ENCODE measurements around the gene CAPN2.

CAPN2 gene

DNA sequence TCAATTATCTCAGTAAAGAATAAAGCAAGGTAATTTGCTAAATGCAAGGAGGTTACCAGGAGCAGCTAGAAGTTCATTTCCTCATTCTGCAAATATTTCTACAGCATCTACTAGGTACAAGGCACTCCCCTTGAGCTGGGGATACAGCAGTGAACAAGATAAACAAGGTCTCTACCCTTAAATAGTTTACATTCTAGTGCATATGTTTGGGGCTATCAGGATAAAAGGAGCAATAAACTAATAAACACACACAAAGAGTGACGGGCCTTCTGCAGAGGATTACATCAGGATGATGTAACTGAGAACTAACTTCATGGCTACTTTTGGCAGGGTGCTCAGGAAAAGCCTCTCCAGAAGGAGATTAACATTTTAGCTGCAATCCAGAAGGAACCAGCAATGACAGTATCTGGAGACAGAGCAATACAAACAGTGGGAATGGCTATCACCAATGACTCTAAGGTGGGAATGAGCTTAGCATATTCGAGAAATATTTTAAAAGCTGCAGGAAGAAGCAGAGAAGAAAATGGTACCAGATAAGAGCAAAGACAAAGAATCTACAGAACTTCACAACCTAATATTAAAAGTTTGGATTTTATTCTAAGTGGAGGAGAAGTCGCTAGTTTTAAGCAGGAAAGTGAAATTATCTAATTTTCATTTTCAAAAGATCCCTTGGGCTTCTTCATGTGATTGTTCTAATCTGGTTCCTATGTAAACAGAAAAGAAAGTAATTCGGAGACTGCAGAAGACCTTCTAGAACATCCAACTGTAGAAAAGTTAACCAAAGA is 107.6 kb downstream of the CAPN2 start (continued):
- peak; percentile 99 for TF ChIP-seq OSR2 (tag by site-specific recombination; IDR thresholded peaks at IDR 0.05)
- peak; percentile 62; the same call in 1 of the 2 replicates for TF ChIP-seq ZNF449 (tag by site-specific recombination; IDR thresholded peaks at IDR 0.05)
- TF ChIP-seq ZFP3 (tag by site-specific recombination; IDR thresholded peaks at IDR 0.05; ENCODE audit: low read depth) = no peak
- TF ChIP-seq, protein P1, sequence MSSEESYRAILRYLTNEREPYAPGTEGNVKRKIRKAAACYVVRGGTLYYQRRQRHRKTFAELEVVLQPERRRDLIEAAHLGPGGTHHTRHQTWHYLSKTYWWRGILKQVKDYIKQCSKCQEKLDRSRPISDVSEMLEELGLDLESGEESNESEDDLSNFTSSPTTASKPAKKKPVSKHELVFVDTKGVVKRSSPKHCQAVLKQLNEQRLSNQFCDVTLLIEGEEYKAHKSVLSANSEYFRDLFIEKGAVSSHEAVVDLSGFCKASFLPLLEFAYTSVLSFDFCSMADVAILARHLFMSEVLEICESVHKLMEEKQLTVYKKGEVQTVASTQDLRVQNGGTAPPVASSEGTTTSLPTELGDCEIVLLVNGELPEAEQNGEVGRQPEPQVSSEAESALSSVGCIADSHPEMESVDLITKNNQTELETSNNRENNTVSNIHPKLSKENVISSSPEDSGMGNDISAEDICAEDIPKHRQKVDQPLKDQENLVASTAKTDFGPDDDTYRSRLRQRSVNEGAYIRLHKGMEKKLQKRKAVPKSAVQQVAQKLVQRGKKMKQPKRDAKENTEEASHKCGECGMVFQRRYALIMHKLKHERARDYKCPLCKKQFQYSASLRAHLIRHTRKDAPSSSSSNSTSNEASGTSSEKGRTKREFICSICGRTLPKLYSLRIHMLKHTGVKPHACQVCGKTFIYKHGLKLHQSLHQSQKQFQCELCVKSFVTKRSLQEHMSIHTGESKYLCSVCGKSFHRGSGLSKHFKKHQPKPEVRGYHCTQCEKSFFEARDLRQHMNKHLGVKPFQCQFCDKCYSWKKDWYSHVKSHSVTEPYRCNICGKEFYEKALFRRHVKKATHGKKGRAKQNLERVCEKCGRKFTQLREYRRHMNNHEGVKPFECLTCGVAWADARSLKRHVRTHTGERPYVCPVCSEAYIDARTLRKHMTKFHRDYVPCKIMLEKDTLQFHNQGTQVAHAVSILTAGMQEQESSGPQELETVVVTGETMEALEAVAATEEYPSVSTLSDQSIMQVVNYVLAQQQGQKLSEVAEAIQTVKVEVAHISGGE (tag by site-specific recombination; conservative IDR thresholded peaks at IDR 0.05; ENCODE audit: low read depth) = no peak
- TF ChIP-seq, protein P2, sequence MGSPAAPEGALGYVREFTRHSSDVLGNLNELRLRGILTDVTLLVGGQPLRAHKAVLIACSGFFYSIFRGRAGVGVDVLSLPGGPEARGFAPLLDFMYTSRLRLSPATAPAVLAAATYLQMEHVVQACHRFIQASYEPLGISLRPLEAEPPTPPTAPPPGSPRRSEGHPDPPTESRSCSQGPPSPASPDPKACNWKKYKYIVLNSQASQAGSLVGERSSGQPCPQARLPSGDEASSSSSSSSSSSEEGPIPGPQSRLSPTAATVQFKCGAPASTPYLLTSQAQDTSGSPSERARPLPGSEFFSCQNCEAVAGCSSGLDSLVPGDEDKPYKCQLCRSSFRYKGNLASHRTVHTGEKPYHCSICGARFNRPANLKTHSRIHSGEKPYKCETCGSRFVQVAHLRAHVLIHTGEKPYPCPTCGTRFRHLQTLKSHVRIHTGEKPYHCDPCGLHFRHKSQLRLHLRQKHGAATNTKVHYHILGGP (tag by site-specific recombination; IDR thresholded peaks at IDR 0.05) = peak; percentile 16; the same call in 1 of the 2 replicates
- no peak for TF ChIP-seq ZNF221 (tag by site-specific recombination; IDR thresholded peaks at IDR 0.05; ENCODE audit: borderline replicate concordance)
- TF ChIP-seq ZNF175 (tag by site-specific recombination; IDR thresholded peaks at IDR 0.05) = no peak
- peak; percentile 100 for TF ChIP-seq MZF1 (tag by site-specific recombination; IDR thresholded peaks at IDR 0.05; ENCODE audit: borderline replicate concordance)
- peak; percentile 88 for TF ChIP-seq ZNF558 (tag by site-specific recombination; IDR thresholded peaks at IDR 0.05)
- peak; percentile 53; the same call in 1 of the 2 replicates for TF ChIP-seq GLI2 (tag by site-specific recombination; IDR thresholded peaks at IDR 0.05; ENCODE audit: borderline replicate concordance, low read depth)
- peak; percentile 98 for TF ChIP-seq ZEB2 (tag by site-specific recombination; IDR thresholded peaks at IDR 0.05)
- TF ChIP-seq ZNF292 (tag by site-specific recombination; IDR thresholded peaks at IDR 0.05; ENCODE audit: borderline replicate concordance, low read depth) = no peak
- peak; percentile 59; the same call in 1 of the 2 replicates for TF ChIP-seq ZSCAN23 (tag by site-specific recombination; IDR thresholded peaks at IDR 0.05)
- no peak for TF ChIP-seq ZNF830 (tag by site-specific recombination; IDR thresholded peaks at IDR 0.05; ENCODE audit: low read depth)
- TF ChIP-seq KLF8 (tag by site-specific recombination; IDR thresholded peaks at IDR 0.05) = peak; percentile 59
- TF ChIP-seq, protein P3, sequence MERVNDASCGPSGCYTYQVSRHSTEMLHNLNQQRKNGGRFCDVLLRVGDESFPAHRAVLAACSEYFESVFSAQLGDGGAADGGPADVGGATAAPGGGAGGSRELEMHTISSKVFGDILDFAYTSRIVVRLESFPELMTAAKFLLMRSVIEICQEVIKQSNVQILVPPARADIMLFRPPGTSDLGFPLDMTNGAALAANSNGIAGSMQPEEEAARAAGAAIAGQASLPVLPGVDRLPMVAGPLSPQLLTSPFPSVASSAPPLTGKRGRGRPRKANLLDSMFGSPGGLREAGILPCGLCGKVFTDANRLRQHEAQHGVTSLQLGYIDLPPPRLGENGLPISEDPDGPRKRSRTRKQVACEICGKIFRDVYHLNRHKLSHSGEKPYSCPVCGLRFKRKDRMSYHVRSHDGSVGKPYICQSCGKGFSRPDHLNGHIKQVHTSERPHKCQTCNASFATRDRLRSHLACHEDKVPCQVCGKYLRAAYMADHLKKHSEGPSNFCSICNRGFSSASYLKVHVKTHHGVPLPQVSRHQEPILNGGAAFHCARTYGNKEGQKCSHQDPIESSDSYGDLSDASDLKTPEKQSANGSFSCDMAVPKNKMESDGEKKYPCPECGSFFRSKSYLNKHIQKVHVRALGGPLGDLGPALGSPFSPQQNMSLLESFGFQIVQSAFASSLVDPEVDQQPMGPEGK (tag by site-specific recombination; IDR thresholded peaks at IDR 0.05) = 0 out of 2 replicates have a peak, but pooled peaks have one; percentile 41
- peak; percentile 94 for TF ChIP-seq INSM2 (tag by site-specific recombination; IDR thresholded peaks at IDR 0.05)
- TF ChIP-seq ZNF664 (tag by site-specific recombination; IDR thresholded peaks at IDR 0.05) = peak; percentile 93
- no peak for TF ChIP-seq ZNF248 (tag by site-specific recombination; IDR thresholded peaks at IDR 0.05)
- TF ChIP-seq ZNF48 (tag by site-specific recombination; IDR thresholded peaks at IDR 0.05) = no peak
- TF ChIP-seq ZNF501 (tag by site-specific recombination; IDR thresholded peaks at IDR 0.05) = 0 out of 2 replicates have a peak, but pooled peaks have one; percentile 19
- 0 out of 2 replicates have a peak, but pooled peaks have one; percentile 4 for TF ChIP-seq PRDM1 (tag by site-specific recombination; IDR thresholded peaks at IDR 0.05)
- peak; percentile 96 for TF ChIP-seq IKZF3 (tag by site-specific recombination; IDR thresholded peaks at IDR 0.05)
- TF ChIP-seq ZNF600 (tag by site-specific recombination; IDR thresholded peaks at IDR 0.05) = peak; percentile 42; the same call in 1 of the 2 replicates
- TF ChIP-seq, protein P4, sequence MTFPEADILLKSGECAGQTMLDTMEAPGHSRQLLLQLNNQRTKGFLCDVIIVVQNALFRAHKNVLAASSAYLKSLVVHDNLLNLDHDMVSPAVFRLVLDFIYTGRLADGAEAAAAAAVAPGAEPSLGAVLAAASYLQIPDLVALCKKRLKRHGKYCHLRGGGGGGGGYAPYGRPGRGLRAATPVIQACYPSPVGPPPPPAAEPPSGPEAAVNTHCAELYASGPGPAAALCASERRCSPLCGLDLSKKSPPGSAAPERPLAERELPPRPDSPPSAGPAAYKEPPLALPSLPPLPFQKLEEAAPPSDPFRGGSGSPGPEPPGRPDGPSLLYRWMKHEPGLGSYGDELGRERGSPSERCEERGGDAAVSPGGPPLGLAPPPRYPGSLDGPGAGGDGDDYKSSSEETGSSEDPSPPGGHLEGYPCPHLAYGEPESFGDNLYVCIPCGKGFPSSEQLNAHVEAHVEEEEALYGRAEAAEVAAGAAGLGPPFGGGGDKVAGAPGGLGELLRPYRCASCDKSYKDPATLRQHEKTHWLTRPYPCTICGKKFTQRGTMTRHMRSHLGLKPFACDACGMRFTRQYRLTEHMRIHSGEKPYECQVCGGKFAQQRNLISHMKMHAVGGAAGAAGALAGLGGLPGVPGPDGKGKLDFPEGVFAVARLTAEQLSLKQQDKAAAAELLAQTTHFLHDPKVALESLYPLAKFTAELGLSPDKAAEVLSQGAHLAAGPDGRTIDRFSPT (tag by site-specific recombination; IDR thresholded peaks at IDR 0.05) = peak; percentile 71
- TF ChIP-seq ZNF514 (tag by site-specific recombination; IDR thresholded peaks at IDR 0.05) = no peak
- TF ChIP-seq ZNF391 (tag by site-specific recombination; IDR thresholded peaks at IDR 0.05; ENCODE audit: borderline replicate concordance, low read depth) = peak; percentile 63; the same call in 1 of the 2 replicates

Measured in HEK293 (cell line).